ENCODE results near the gene LITAF. TPM values are rescaled to one million over a fixed set of nuclear protein-coding genes. Genes with fewer than 3 reads are reported as not detected.
"Not testable (repeated sequence)": the region's sequence is repeated elsewhere in the genome, so short reads cannot be mapped to it uniquely, and the experiment has no call there.

Gene LITAF
- total RNA-seq, 1 donor from 2014 or later: 47.6 TPM

- Mint-ChIP-seq H3K9me3 (ENCODE audit: low read depth) (no peaks in the 10 kb centered on the region), H3K4me1 (ENCODE audit: low read depth) (no peaks in the 10 kb centered on the region), H3K27ac (no peak overlapping the region), H3K4me3 (ENCODE audit: low read depth) (no peak overlapping the region), H3K27me3 (peaks cover 8% of the 10 kb centered on the region), H3K36me3 (ENCODE audit: insufficient read depth) (no peaks in the 10 kb centered on the region)
- no peak for TF ChIP-seq CTCF (IDR thresholded peaks at IDR 0.05; ENCODE audit: unreplicated experiment)
- DNase-seq (ENCODE audit: low spot score, unreplicated experiment): no peak
Measured at GRCh38 chr16:11515540-11516430, 70.9 kb downstream of the LITAF start.

GRCh38 chr16:11514283-11514682, 72.4 kb downstream of the LITAF start:
- Mint-ChIP-seq H3K27me3 (peaks cover 8% of the 10 kb centered on the region), H3K9me3 (ENCODE audit: low read depth) (no peaks in the 10 kb centered on the region), H3K4me3 (ENCODE audit: low read depth) (no peak overlapping the region), H3K4me1 (ENCODE audit: low read depth) (no peaks in the 10 kb centered on the region), H3K27ac (no peak overlapping the region), H3K36me3 (ENCODE audit: insufficient read depth) (no peaks in the 10 kb centered on the region)
- no peak for DNase-seq (ENCODE audit: low spot score, unreplicated experiment)
- no peak for TF ChIP-seq CTCF (IDR thresholded peaks at IDR 0.05; ENCODE audit: unreplicated experiment)

GRCh38 chr16:11513366-11513765, 73.4 kb downstream of the LITAF start:
- not testable (repeated sequence) for H3K27ac Mint-ChIP-seq; H3K4me1 Mint-ChIP-seq (ENCODE audit: low read depth); H3K36me3 Mint-ChIP-seq (ENCODE audit: insufficient read depth); H3K4me3 Mint-ChIP-seq (ENCODE audit: low read depth); H3K27me3 Mint-ChIP-seq; DNase-seq (ENCODE audit: low spot score, unreplicated experiment); H3K9me3 Mint-ChIP-seq (ENCODE audit: low read depth)

GRCh38 chr16:11511801-11512200, 74.9 kb downstream of the LITAF start:
- no peak for DNase-seq (ENCODE audit: low spot score, unreplicated experiment)
- Mint-ChIP-seq H3K27me3 (peaks cover 2% of the 10 kb centered on the region), H3K27ac (no peak overlapping the region), H3K4me1 (ENCODE audit: low read depth) (no peaks in the 10 kb centered on the region), H3K4me3 (ENCODE audit: low read depth) (no peak overlapping the region), H3K9me3 (ENCODE audit: low read depth) (no peaks in the 10 kb centered on the region), H3K36me3 (ENCODE audit: insufficient read depth) (no peaks in the 10 kb centered on the region)
- no peak for TF ChIP-seq CTCF (IDR thresholded peaks at IDR 0.05; ENCODE audit: unreplicated experiment)

GRCh38 chr16:11511328-11511727, 75.4 kb downstream of the LITAF start:
- no peak overlapping the region for H3K4me3 Mint-ChIP-seq (ENCODE audit: low read depth)
- DNase-seq (ENCODE audit: low spot score, unreplicated experiment): no peak
- H3K4me1 Mint-ChIP-seq (ENCODE audit: low read depth): peaks cover 2% of the 10 kb centered on the region
- H3K9me3 Mint-ChIP-seq (ENCODE audit: low read depth): no peaks in the 10 kb centered on the region
- no peak overlapping the region for H3K27ac Mint-ChIP-seq
- no peak for TF ChIP-seq CTCF (IDR thresholded peaks at IDR 0.05; ENCODE audit: unreplicated experiment)
- H3K27me3 Mint-ChIP-seq: no peaks in the 10 kb centered on the region
- no peaks in the 10 kb centered on the region for H3K36me3 Mint-ChIP-seq (ENCODE audit: insufficient read depth)

All from progenitor cell of endocrine pancreas (in vitro differentiated cells).